SK-N-DZ (cell line): ENCODE measurements around the gene RERE.

ENCODE experiments used
- DNase-seq: peaks from one replicate; pipeline ENCODE4 v3.0.0-alpha.2; 2015; ENCODE audit warnings: low spot score

The RERE gene

GRCh38 chr1:8578936-8579335, 238.5 kb downstream of the RERE start:
- DNase-seq: no peak

GRCh38 chr1:8578132-8578877, 239.1 kb downstream of the RERE start:
- DNase-seq: no peak

- no peak for DNase-seq
These were observed 242.5 kb downstream of the RERE start for GRCh38 chr1:8574985-8575384.

GRCh38 chr1:8572106-8572505, 245.3 kb downstream of the RERE start:
- DNase-seq: no peak

- no peak for DNase-seq
These were observed 246.0 kb downstream of the RERE start for GRCh38 chr1:8571200-8571984.

- no peak for DNase-seq
These were observed 247.0 kb downstream of the RERE start for GRCh38 chr1:8570465-8570864.

- no peak for DNase-seq
These were observed 248.2 kb downstream of the RERE start for GRCh38 chr1:8569242-8569641.

- DNase-seq: no peak
These were observed 248.6 kb downstream of the RERE start for GRCh38 chr1:8568837-8569236.

- peak; percentile 21 for DNase-seq
These were observed 250.3 kb downstream of the RERE start for GRCh38 chr1:8567146-8567545.

GRCh38 chr1:8565802-8566201, 251.6 kb downstream of the RERE start:
- DNase-seq: no peak

- DNase-seq: no peak
These were observed 253.4 kb downstream of the RERE start for GRCh38 chr1:8563944-8564537.

GRCh38 chr1:8562881-8563865, 254.3 kb downstream of the RERE start:
- DNase-seq: no peak

GRCh38 chr1:8562222-8562621, 255.2 kb downstream of the RERE start:
- no peak for DNase-seq

GRCh38 chr1:8560611-8561544, 256.6 kb downstream of the RERE start:
- peak; percentile 39 for DNase-seq

- no peak for DNase-seq
These were observed 257.4 kb downstream of the RERE start for GRCh38 chr1:8560035-8560434.

- no peak for DNase-seq
These were observed 261.9 kb downstream of the RERE start for GRCh38 chr1:8555582-8555981.

GRCh38 chr1:8554956-8555534, 262.4 kb downstream of the RERE start:
- no peak for DNase-seq

GRCh38 chr1:8552820-8553397, 264.5 kb downstream of the RERE start:
- DNase-seq: no peak
